Spleen (tissue), 11 donors: ENCODE data around the gene NME4. TPM values are rescaled to one million over a fixed set of nuclear protein-coding genes. Genes with fewer than 3 reads are reported as not detected.
"Not testable (repeated sequence)": the region's sequence is repeated elsewhere in the genome, so short reads cannot be mapped to it uniquely, and the experiment has no call there.

Experiments used
- DNase-seq: peaks from one replicate; pipeline ENCODE4 v3.0.0-alpha.2; 2020
- H3K27ac ChIP-seq, 8 donors: fragments of 200-600 bp; sonication (generic) in 7 of 8; 1 replicate in 4 of 8; 2 replicates in 4 of 8; pipeline versions ENCODE4 v1.5.0 to v1.8.0; 2016 to 2021; ENCODE audit warnings: inconsistent platforms in 4 of 8, mild to moderate bottlenecking in 4 of 8, moderate library complexity in 1 of 8
- H3K27me3 ChIP-seq, 7 donors: fragments of 200-600 bp; sonication (generic) in 6 of 7; replicated peaks in 1 of 7; 1 replicate in 4 of 7; 2 replicates in 3 of 7; pipeline versions ENCODE4 v1.5.0 to v1.8.0; 2016 to 2021; ENCODE audit warnings: inconsistent platforms in 3 of 7, mild to moderate bottlenecking in 1 of 7
- H3K36me3 ChIP-seq, 6 donors: fragments of 200-600 bp; sonication (generic) in 5 of 6; 1 replicate in 4 of 6; 2 replicates in 2 of 6; pipeline versions ENCODE4 v1.5.0 to v1.8.0; 2016 to 2021; ENCODE audit warnings: inconsistent platforms in 2 of 6
- H3K4me1 ChIP-seq, 6 donors: fragments of 200-600 bp; sonication (generic) in 5 of 6; 1 replicate in 3 of 6; 2 replicates in 3 of 6; pipeline versions ENCODE4 v1.5.0 to v1.8.0; 2016 to 2021; ENCODE audit warnings: inconsistent platforms in 3 of 6
- H3K4me3 ChIP-seq, 8 donors: fragments of 200-600 bp; sonication (generic) in 7 of 8; 1 replicate in 4 of 8; 2 replicates in 4 of 8; pipeline versions ENCODE4 v1.5.0 to v1.8.0; 2016 to 2021; ENCODE audit warnings: inconsistent platforms in 4 of 8, mild to moderate bottlenecking in 4 of 8, moderate library complexity in 2 of 8
- H3K9me3 ChIP-seq, 8 donors: fragments of 200-600 bp; sonication (generic) in 7 of 8; 1 replicate in 4 of 8; 2 replicates in 4 of 8; pipeline versions ENCODE4 v1.5.0 to v1.8.0; 2016 to 2021; ENCODE audit warnings: inconsistent platforms in 4 of 8
- POLR2A ChIP-seq, 3 donors: fragments of 450-650 bp; IDR thresholded peaks; one replicate each; pipeline ENCODE4 v1.5.1; 2017; ENCODE audit warnings: antibody characterized with exemption in 3 of 3, mild to moderate bottlenecking in 1 of 3
- POLR2AphosphoS5 ChIP-seq, 3 donors: sonication (generic); formaldehyde crosslinking; IDR thresholded peaks; one replicate each; pipeline ENCODE4 v1.5.1; 2017; ENCODE audit warnings: antibody characterized with exemption in 3 of 3
- WGBS, 5 donors: extraction: QIAGEN DNeasy Blood & Tissue Kit in 3 of 5; methylation state at CpG; one replicate each; pipeline versions ENCODE4 v1.1.5 to v1.1.7; 2013 to 2018; 5-methylcytosine and 5-hydroxymethylcytosine counted together
- intact Hi-C: fragments of 100-400 bp; cut with DNase I; formaldehyde crosslinking; loops from one replicate; pipeline ENCODE4 v1.15.0; 2023; ENCODE audit warnings: low total_unique reads
- polyA plus RNA-seq, 3 donors: library from polyadenylated mRNA; stranded (reverse); fragments of 200-250 nt; gene quantifications; one replicate each; pipeline ENCODE4 v1.2.1, GENCODE V29; 2013
- total RNA-seq, 7 donors: library from RNA; depleted of rRNA in 3 of 7; stranded (reverse); fragments of >200 nt in 3 of 7; fragmentation: NEBNext Ultra II Directional in 4 of 7; extraction: Animal tissue kit (Norgen Biotek cat#: 25700) in 4 of 7; gene quantifications; one replicate each; pipeline versions ENCODE4 v1.1.0 to v1.2.1, GENCODE V29; 2016 to 2021
- TF ChIP-seq, protein P1 (sequence below), 11 experiments: fragments of 200-600 bp in 7 of 11; fragments of 450-650 bp in 4 of 11; sonication (generic) in 4 of 11; IDR thresholded peaks in 8 of 11; conservative IDR thresholded peaks in 3 of 11; 1 replicate in 7 of 11; 2 replicates in 4 of 11; pipeline versions ENCODE4 v1.4.0 to v1.8.0; 2016 to 2021; ENCODE audit warnings: antibody characterized with exemption in 11 of 11, inconsistent platforms in 4 of 11, mild to moderate bottlenecking in 1 of 11
- donor health status: healthy with polysubstance abuse.
- donor health status: DM: no; HTN: no; CAD: no; lungs with moderate emphysema.
- donor health status: DM: no; HTN: no; CAD: no.
- donor health status: Bipolar disorder and iron deficiency.
- donor health status: healthy.
- donor health status: DM: no; HTN: no; CAD: no.
- donor health status: DM: yes; HTN: yes; CAD: no.

The NME4 gene
- total and polyA plus RNA-seq, 10 donors = 27.3 to 75.8 (median 55.8) TPM

GRCh38 chr16:375927-376816 lies 20.8 kb upstream of the NME4 start:
- Histone ChIP-seq H3K9me3 (no peaks in the 10 kb centered on the region), H3K27ac (no peak overlapping the region), H3K27me3 (no peaks in the 10 kb centered on the region), H3K4me3 (no peak overlapping the region), H3K4me1 (peaks cover 0 to 36% (median 27%) of the 10 kb centered on the region in 6 donors), H3K36me3 (peaks cover 0 to 68% (median 61%) of the 10 kb centered on the region in 6 donors)
- TF ChIP-seq, protein P1, sequence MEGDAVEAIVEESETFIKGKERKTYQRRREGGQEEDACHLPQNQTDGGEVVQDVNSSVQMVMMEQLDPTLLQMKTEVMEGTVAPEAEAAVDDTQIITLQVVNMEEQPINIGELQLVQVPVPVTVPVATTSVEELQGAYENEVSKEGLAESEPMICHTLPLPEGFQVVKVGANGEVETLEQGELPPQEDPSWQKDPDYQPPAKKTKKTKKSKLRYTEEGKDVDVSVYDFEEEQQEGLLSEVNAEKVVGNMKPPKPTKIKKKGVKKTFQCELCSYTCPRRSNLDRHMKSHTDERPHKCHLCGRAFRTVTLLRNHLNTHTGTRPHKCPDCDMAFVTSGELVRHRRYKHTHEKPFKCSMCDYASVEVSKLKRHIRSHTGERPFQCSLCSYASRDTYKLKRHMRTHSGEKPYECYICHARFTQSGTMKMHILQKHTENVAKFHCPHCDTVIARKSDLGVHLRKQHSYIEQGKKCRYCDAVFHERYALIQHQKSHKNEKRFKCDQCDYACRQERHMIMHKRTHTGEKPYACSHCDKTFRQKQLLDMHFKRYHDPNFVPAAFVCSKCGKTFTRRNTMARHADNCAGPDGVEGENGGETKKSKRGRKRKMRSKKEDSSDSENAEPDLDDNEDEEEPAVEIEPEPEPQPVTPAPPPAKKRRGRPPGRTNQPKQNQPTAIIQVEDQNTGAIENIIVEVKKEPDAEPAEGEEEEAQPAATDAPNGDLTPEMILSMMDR (IDR thresholded peaks at IDR 0.05 in 8 of 11, conservative IDR thresholded peaks at IDR 0.05 in 3 of 11) = no peak
- peak in 1 of 3 donors; percentile 11 for TF ChIP-seq POLR2AphosphoS5 (IDR thresholded peaks at IDR 0.05)
- 94 to 97% (median 96%) methylated on average over 26 to 44 of the region's 44 CpGs for WGBS, 5 donors
- intact Hi-C loops = no loop called here
- DNase-seq = peak; percentile 75

DNA sequence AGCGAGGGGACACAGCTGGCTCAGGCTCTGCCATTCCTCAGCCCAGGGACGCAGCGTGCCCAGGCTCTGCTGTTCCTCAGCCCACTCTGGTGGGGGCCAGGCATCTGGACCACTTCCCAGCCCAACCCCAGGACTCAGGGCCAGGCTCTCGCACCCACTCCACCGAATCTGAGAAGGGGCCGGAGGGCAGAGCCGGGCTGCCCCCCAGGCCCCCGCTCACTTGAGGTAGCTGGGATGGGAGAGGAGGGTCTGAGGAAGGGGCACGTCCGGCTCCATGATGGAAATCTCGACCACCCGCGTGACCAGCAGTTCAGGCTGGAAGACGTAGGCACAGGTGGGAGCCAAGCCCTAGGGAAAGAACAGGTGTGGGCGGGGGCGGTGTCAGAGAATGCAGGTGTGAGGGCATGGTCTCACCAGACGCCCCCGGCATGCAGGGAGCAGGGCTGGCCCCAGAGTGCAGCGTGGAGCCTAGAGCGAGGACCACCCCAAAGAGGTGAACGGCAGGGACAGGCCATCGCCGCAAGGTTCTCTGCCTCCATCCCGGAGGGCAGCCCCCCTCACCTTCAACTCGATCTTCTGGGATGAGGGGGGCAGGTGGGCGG lies 20.1 kb upstream of the NME4 start:
- Histone ChIP-seq H3K9me3 (no peaks in the 10 kb centered on the region), H3K27me3 (no peaks in the 10 kb centered on the region), H3K27ac (no peak overlapping the region), H3K4me1 (peaks cover 0 to 31% (median 25%) of the 10 kb centered on the region in 6 donors), H3K4me3 (no peak overlapping the region), H3K36me3 (peaks cover 0 to 60% (median 55%) of the 10 kb centered on the region in 6 donors)
- WGBS, 5 donors = 90 to 94% (median 93%) methylated on average over 22 to 26 of the region's 26 CpGs
- TF ChIP-seq POLR2AphosphoS5 (IDR thresholded peaks at IDR 0.05) = no peak
- TF ChIP-seq, protein P1 (IDR thresholded peaks at IDR 0.05 in 8 of 11, conservative IDR thresholded peaks at IDR 0.05 in 3 of 11) = no peak
- TF ChIP-seq POLR2A (IDR thresholded peaks at IDR 0.05) = no peak
- intact Hi-C loops = no loop called here
- peak; percentile 70 for DNase-seq

DNA sequence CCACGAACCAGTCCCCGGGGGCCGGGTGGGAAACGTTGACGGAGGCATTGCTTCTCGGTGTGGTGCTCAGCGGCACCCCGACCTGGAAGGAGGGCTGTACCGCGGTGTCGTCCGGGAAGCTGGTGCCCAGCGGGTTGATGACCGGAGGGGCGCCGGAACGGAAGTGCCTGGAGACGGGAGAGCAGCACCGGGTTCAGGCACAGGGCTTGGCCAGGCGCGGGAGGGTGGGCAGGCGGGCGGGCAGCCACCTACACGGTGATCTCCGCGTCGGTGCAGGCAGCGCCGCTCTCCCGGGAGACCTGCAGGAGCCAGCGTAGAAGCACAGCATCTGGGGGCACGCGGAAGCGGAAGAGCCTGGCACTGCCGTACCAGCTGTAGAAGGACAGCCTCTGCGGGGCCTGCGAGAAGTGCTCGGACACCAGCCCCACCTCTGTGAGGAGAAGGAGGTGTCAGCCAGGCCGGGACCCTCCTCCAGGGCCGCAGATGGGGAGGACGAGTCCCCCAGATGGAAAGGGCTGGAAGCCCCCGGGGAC lies 19.5 kb upstream of the NME4 start:
- Histone ChIP-seq H3K27me3 (no peaks in the 10 kb centered on the region), H3K9me3 (no peaks in the 10 kb centered on the region), H3K36me3 (peaks cover 0 to 54% (median 49%) of the 10 kb centered on the region in 6 donors), H3K4me3 (no peak overlapping the region), H3K4me1 (peaks cover 0 to 33% (median 27%) of the 10 kb centered on the region in 6 donors), H3K27ac (no peak overlapping the region)
- intact Hi-C loops = no loop called here
- TF ChIP-seq POLR2AphosphoS5 (IDR thresholded peaks at IDR 0.05) (peak in 1 of 3 donors; percentile 23), POLR2A (IDR thresholded peaks at IDR 0.05) (no peak)
- TF ChIP-seq, protein P1 (IDR thresholded peaks at IDR 0.05 in 8 of 11, conservative IDR thresholded peaks at IDR 0.05 in 3 of 11) = no peak
- DNase-seq = peak; percentile 76
- 90 to 95% (median 91%) methylated on average over 34 to 42 of the region's 42 CpGs for WGBS, 5 donors

- H3K4me3 ChIP-seq, H3K27ac ChIP-seq, H3K27me3 ChIP-seq, H3K9me3 ChIP-seq, intact Hi-C loops: not testable (repeated sequence)
- DNase-seq = peak; percentile 63
- 92 to 93% (median 93%) methylated on average over 34 to 36 of the region's 36 CpGs for WGBS, 5 donors
- Histone ChIP-seq H3K36me3 (peaks cover 0 to 47% (median 41%) of the 10 kb centered on the region in 6 donors), H3K4me1 (peaks cover 8 to 41% (median 35%) of the 10 kb centered on the region in 6 donors)
Observed at GRCh38 chr16:378113-378820, 18.7 kb upstream of the NME4 start.
